ENCODE measurements around the gene SEC14L3. TPM values are rescaled to one million over a fixed set of nuclear protein-coding genes. Genes with fewer than 3 reads are reported as not detected.

SEC14L3 gene
- total RNA-seq, 1 experiment from 2014 or later = not detected

DNA sequence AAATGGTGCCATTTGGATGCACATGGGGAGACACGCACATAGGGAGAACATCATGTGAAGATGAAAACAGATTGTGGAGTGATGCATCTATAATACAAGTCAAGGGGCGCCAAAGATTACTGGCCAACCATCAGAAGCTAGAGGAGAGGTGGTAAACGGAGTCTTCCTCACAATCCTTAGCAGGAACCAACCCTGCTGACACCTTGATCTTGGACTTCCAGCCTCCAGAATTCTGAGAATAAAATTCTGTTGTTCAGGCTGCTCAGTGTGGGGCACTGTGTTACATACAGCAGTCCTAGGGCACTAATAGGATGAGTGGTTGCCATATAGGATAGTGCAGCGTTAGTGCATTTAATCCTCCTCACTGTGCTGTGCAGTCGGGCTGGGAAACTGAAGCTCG lies 41.6 kb upstream of the SEC14L3 start:
- TF ChIP-seq, protein P1, sequence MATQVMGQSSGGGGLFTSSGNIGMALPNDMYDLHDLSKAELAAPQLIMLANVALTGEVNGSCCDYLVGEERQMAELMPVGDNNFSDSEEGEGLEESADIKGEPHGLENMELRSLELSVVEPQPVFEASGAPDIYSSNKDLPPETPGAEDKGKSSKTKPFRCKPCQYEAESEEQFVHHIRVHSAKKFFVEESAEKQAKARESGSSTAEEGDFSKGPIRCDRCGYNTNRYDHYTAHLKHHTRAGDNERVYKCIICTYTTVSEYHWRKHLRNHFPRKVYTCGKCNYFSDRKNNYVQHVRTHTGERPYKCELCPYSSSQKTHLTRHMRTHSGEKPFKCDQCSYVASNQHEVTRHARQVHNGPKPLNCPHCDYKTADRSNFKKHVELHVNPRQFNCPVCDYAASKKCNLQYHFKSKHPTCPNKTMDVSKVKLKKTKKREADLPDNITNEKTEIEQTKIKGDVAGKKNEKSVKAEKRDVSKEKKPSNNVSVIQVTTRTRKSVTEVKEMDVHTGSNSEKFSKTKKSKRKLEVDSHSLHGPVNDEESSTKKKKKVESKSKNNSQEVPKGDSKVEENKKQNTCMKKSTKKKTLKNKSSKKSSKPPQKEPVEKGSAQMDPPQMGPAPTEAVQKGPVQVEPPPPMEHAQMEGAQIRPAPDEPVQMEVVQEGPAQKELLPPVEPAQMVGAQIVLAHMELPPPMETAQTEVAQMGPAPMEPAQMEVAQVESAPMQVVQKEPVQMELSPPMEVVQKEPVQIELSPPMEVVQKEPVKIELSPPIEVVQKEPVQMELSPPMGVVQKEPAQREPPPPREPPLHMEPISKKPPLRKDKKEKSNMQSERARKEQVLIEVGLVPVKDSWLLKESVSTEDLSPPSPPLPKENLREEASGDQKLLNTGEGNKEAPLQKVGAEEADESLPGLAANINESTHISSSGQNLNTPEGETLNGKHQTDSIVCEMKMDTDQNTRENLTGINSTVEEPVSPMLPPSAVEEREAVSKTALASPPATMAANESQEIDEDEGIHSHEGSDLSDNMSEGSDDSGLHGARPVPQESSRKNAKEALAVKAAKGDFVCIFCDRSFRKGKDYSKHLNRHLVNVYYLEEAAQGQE (IDR thresholded peaks at IDR 0.05; ENCODE audit: insufficient read depth in 1 of 2, low read depth in 2 of 2, low read length in 1 of 2) = no peak
- no peak for TF ChIP-seq POLR2AphosphoS5 (IDR thresholded peaks at IDR 0.05; ENCODE audit: low read depth, low read length)
- TF ChIP-seq TCF7L2 (IDR thresholded peaks at IDR 0.05; ENCODE audit: low read depth, low read length) = no peak
- TF ChIP-seq, protein P2, sequence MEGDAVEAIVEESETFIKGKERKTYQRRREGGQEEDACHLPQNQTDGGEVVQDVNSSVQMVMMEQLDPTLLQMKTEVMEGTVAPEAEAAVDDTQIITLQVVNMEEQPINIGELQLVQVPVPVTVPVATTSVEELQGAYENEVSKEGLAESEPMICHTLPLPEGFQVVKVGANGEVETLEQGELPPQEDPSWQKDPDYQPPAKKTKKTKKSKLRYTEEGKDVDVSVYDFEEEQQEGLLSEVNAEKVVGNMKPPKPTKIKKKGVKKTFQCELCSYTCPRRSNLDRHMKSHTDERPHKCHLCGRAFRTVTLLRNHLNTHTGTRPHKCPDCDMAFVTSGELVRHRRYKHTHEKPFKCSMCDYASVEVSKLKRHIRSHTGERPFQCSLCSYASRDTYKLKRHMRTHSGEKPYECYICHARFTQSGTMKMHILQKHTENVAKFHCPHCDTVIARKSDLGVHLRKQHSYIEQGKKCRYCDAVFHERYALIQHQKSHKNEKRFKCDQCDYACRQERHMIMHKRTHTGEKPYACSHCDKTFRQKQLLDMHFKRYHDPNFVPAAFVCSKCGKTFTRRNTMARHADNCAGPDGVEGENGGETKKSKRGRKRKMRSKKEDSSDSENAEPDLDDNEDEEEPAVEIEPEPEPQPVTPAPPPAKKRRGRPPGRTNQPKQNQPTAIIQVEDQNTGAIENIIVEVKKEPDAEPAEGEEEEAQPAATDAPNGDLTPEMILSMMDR (IDR thresholded peaks at IDR 0.05) = no peak
- no peak for TF ChIP-seq SIN3A (IDR thresholded peaks at IDR 0.05; ENCODE audit: borderline replicate concordance, insufficient read depth, low read depth, low read length)
- in situ Hi-C loops (cut with HindIII; ENCODE audit: low pct_unique_long_range_greater_than_20kb, low sequenced_read_pairs) (no loop called here), intact Hi-C loops (cut with micrococcal nuclease; ENCODE audit: unreplicated experiment) (no loop called here)
- Histone ChIP-seq H3K36me3 (ENCODE audit: control insufficient read depth, insufficient read depth, low read length) (no peaks in the 10 kb centered on the region), H3K4me3 (ENCODE audit: low read depth in 2 of 2, low read length in 2 of 2) (no peak overlapping the region), H3K27me3 (ENCODE audit: control insufficient read depth, insufficient read depth, low read length) (no peaks in the 10 kb centered on the region), H3K27ac (ENCODE audit: low read length) (no peak overlapping the region), H3K9me3 (ENCODE audit: control insufficient read depth, insufficient read depth, low read depth, low read length) (no peaks in the 10 kb centered on the region), H3K4me1 (ENCODE audit: control insufficient read depth, insufficient read depth, low read length) (no peaks in the 10 kb centered on the region)
- CTCF ChIA-PET = no interaction called here
- no peak for ATAC-seq
- DNase-seq (ENCODE audit: low read depth, low spot score) = no peak
- POLR2A ChIA-PET = no interaction called here
- no TSS peak for BruUV-seq (replicated peaks)

DNA sequence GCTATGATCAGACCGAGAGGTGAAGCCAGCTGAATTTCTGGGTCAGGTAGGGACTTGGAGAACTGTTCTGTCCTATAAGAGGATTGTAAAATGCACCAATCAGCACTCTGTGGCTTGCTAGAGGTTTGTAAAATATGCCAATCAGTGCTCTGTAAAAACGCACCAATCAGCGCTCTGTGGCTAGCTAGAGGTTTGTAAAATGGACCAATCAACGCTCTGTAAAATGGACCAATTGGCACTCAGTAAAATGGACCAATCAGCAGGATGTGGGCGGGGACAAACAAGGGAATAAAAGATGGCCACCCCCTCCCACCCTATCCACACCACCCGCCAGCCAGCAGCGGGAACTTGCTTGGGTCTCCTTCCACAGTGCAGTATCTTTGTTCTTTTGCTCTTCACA lies 40.1 kb upstream of the SEC14L3 start:
- ATAC-seq (no peak), DNase-seq (ENCODE audit: low read depth, low spot score) (no peak)
- Histone ChIP-seq H3K9me3 (ENCODE audit: control insufficient read depth, insufficient read depth, low read depth, low read length) (no peaks in the 10 kb centered on the region), H3K27ac (ENCODE audit: low read length) (no peak overlapping the region), H3K36me3 (ENCODE audit: control insufficient read depth, insufficient read depth, low read length) (no peaks in the 10 kb centered on the region), H3K27me3 (ENCODE audit: control insufficient read depth, insufficient read depth, low read length) (no peaks in the 10 kb centered on the region), H3K4me1 (ENCODE audit: control insufficient read depth, insufficient read depth, low read length) (no peaks in the 10 kb centered on the region), H3K4me3 (ENCODE audit: low read depth in 2 of 2, low read length in 2 of 2) (no peak overlapping the region)
- intact Hi-C loops (cut with micrococcal nuclease; ENCODE audit: unreplicated experiment) = no loop called here
- no TSS peak for BruUV-seq (replicated peaks)
- CTCF ChIA-PET = no interaction called here
- POLR2A ChIA-PET = no interaction called here
- TF ChIP-seq, protein P2 (IDR thresholded peaks at IDR 0.05) = no peak
- TF ChIP-seq SIN3A (IDR thresholded peaks at IDR 0.05; ENCODE audit: borderline replicate concordance, insufficient read depth, low read depth, low read length) (no peak), POLR2AphosphoS5 (IDR thresholded peaks at IDR 0.05; ENCODE audit: low read depth, low read length) (no peak), TCF7L2 (IDR thresholded peaks at IDR 0.05; ENCODE audit: low read depth, low read length) (no peak)
- TF ChIP-seq, protein P1 (IDR thresholded peaks at IDR 0.05; ENCODE audit: insufficient read depth in 1 of 2, low read depth in 2 of 2, low read length in 1 of 2) = no peak
- in situ Hi-C loops (cut with HindIII; ENCODE audit: low pct_unique_long_range_greater_than_20kb, low sequenced_read_pairs) = no loop called here
